Psoas muscle (tissue), 8 donors: ENCODE measurements around the gene KCNMB1. TPM values are rescaled to one million over a fixed set of nuclear protein-coding genes. Genes with fewer than 3 reads are reported as not detected.

Experiments
- ATAC-seq, 4 donors: fragments of 200-7000 bp; cut with Tn5 transposase; one replicate each; pipeline ENCODE4 v1.9.1; 2020; ENCODE audit warnings: moderate library complexity in 3 of 4, mild to moderate bottlenecking in 2 of 4
- DNase-seq, 2 donors: peaks; one replicate each; pipeline ENCODE4 v3.0.0-alpha.2; 2020
- H3K27ac ChIP-seq: fragments of 200-600 bp; one replicate; pipeline ENCODE4 v1.8.0; 2022
- H3K27me3 ChIP-seq, 3 donors: fragments of 200-600 bp in 1 of 3; one replicate each; pipeline versions ENCODE4 v1.6.1 to v1.8.0; 2013 to 2022; ENCODE audit warnings: low read length in 2 of 3, mild to moderate bottlenecking in 2 of 3, moderate library complexity in 1 of 3; ENCODE audit not compliant: insufficient read depth in 3 of 3
- H3K36me3 ChIP-seq, 2 donors: fragments of 200-600 bp in 1 of 2; one replicate each; pipeline versions ENCODE4 v1.6.1 to v1.8.0; 2013 to 2022; ENCODE audit warnings: low read depth in 1 of 2, mild to moderate bottlenecking in 1 of 2, moderate library complexity in 1 of 2; ENCODE audit not compliant: insufficient read depth in 1 of 2
- H3K4me1 ChIP-seq: fragments of 200-600 bp; one replicate; pipeline ENCODE4 v1.8.0; 2022
- H3K4me3 ChIP-seq: fragments of 200-600 bp; one replicate; pipeline ENCODE4 v1.8.0; 2022; ENCODE audit warnings: mild to moderate bottlenecking
- H3K9me3 ChIP-seq: fragments of 200-600 bp; one replicate; pipeline ENCODE4 v1.8.0; 2022
- WGBS, 3 donors: extraction: QIAGEN DNeasy Blood & Tissue Kit; methylation state at CpG; one replicate each; pipeline versions ENCODE4 v1.1.6 to v1.1.7; 2013; 5-methylcytosine and 5-hydroxymethylcytosine counted together
- intact Hi-C, 2 donors: fragments of 100-400 bp; cut with DNase I; formaldehyde crosslinking; loops; one replicate each; pipeline versions ENCODE4 v1.11.0 to v1.14.2; 2022
- polyA plus RNA-seq, 3 donors: library from polyadenylated mRNA; stranded (reverse); fragments of 200-250 nt; gene quantifications; one replicate each; pipeline ENCODE4 v1.2.3, GENCODE V29; 2013
- total RNA-seq, 4 donors: library from RNA; stranded (reverse); fragmentation: NEBNext Ultra II Directional in 2 of 4; extraction: Animal tissue kit (Norgen Biotek cat#: 25700) in 2 of 4; gene quantifications; one replicate each; pipeline versions ENCODE4 v1.2.1 to v1.2.4, GENCODE V29; 2021 to 2023
- TF ChIP-seq, protein P1 (sequence below): fragments of 200-600 bp; IDR thresholded peaks from one replicate; pipeline ENCODE4 v1.8.0; 2022; ENCODE audit warnings: antibody characterized with exemption
- donor health status: healthy with polysubstance abuse.
- donor health status: DM: no; HTN: no; CAD: no; lungs with moderate emphysema.
- donor health status: Bipolar disorder and iron deficiency.
- donor health status: healthy.
- donor health status: DM: yes; HTN: yes; CAD: no.
- donor health status: DM: no; HTN: no; CAD: no.
- donor health status: DM: no; HTN: no; CAD: no.
- donor health status: DM: yes; HTN: yes; CAD: no.

KCNMB1 gene
- total and polyA plus RNA-seq, 7 donors = 0.12 to 0.42 (median 0.25) TPM

DNA sequence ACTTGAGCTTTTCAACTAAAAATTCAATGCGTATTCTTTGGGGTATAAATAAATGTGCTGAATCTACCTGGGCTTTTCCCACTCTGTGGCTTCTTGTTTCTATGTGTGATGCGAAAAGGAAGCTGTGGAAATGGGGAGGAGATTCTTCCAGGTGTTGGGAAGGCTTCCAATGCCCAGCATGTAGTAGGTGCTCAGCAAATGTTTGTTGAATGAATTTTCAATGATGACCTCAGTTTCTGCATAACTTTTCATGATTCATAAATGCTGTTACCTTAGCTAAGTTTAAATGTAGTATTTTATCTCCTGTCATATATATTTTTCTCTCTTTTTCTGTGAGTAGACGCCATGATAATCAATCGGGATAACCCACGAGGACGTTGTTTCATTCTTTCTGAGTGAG is 25.6 kb upstream of the KCNMB1 start:
- H3K27me3 ChIP-seq = no peaks in the 10 kb centered on the region
- TF ChIP-seq, protein P1, sequence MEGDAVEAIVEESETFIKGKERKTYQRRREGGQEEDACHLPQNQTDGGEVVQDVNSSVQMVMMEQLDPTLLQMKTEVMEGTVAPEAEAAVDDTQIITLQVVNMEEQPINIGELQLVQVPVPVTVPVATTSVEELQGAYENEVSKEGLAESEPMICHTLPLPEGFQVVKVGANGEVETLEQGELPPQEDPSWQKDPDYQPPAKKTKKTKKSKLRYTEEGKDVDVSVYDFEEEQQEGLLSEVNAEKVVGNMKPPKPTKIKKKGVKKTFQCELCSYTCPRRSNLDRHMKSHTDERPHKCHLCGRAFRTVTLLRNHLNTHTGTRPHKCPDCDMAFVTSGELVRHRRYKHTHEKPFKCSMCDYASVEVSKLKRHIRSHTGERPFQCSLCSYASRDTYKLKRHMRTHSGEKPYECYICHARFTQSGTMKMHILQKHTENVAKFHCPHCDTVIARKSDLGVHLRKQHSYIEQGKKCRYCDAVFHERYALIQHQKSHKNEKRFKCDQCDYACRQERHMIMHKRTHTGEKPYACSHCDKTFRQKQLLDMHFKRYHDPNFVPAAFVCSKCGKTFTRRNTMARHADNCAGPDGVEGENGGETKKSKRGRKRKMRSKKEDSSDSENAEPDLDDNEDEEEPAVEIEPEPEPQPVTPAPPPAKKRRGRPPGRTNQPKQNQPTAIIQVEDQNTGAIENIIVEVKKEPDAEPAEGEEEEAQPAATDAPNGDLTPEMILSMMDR = no peak
- no peak overlapping the region for H3K27ac ChIP-seq
- H3K4me3 ChIP-seq = no peak overlapping the region
- no peaks in the 10 kb centered on the region for H3K4me1 ChIP-seq
- no peak for ATAC-seq
- DNase-seq = no peak
- H3K36me3 ChIP-seq = no peaks in the 10 kb centered on the region
- intact Hi-C loops = loop anchor here in 1 of 2 donors (5.0 kb wide), 2 partner anchors 147 to 302 kb away; no protein-coding TSS in a partner anchor
- WGBS, 3 donors = 73 to 90% (median 89%) methylated on average over 6 of the region's 6 CpGs
- no peaks in the 10 kb centered on the region for H3K9me3 ChIP-seq

DNA sequence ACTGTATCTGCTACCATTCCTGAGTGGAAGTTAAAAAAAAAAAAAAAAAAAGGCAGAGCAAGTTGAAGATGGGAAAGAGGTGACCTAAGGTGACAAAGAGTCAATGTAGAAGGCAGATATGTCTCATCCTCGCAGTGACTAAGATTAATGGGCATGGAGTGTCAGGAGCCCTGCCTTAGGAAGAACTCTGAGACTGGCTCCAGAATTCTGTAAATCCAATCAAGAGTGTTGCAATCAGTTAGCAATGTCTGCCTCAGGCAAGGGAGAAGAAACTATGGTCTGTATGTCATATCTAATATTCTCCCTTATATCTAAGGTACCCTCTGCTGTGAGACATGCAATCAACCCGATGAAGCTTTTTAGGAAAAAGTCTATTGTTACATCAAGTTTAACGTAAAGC is 24.7 kb upstream of the KCNMB1 start:
- H3K27me3 ChIP-seq = peaks cover 0 to 4% (median 0%) of the 10 kb centered on the region in 3 donors
- no peak overlapping the region for H3K27ac ChIP-seq
- H3K4me1 ChIP-seq = no peaks in the 10 kb centered on the region
- no peak overlapping the region for H3K4me3 ChIP-seq
- no peaks in the 10 kb centered on the region for H3K36me3 ChIP-seq
- TF ChIP-seq, protein P1 = no peak
- no peak for DNase-seq
- intact Hi-C loops = no loop called here
- H3K9me3 ChIP-seq = no peaks in the 10 kb centered on the region
- ATAC-seq = no peak
- WGBS, 3 donors = 81 to 87% (median 83%) methylated on average over 3 of the region's 3 CpGs

DNA sequence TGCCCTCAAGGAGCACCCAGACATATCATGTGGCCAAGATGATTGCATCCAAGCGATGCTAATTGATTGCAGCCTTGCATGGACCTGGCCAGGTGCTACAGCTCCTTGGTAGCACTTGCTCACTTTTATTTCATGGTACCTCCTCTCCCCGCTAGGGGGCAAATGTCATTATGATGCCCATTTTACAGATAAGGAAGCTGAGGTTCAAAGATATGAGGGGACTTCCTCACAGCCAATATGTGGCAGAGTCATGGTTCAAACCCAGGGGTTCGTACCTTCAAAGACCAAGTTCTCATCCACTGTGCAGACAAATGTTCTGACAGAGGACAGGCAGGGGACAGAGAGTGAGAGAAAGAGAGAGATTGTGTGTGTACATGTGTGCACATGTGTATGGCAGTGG is 21.9 kb upstream of the KCNMB1 start:
- Histone ChIP-seq H3K4me3 (no peak overlapping the region), H3K36me3 (no peaks in the 10 kb centered on the region), H3K4me1 (no peaks in the 10 kb centered on the region), H3K27ac (no peak overlapping the region), H3K27me3 (peaks cover 0 to 4% (median 0%) of the 10 kb centered on the region in 3 donors), H3K9me3 (no peaks in the 10 kb centered on the region)
- no peak for ATAC-seq
- intact Hi-C loops = no loop called here
- 93 to 98% (median 98%) methylated on average over 3 of the region's 3 CpGs for WGBS, 3 donors
- TF ChIP-seq, protein P1 = no peak
- DNase-seq = no peak

- Histone ChIP-seq H3K27ac (no peak overlapping the region), H3K36me3 (no peaks in the 10 kb centered on the region), H3K27me3 (peaks cover 0 to 4% (median 0%) of the 10 kb centered on the region in 3 donors), H3K4me3 (no peak overlapping the region), H3K4me1 (no peaks in the 10 kb centered on the region), H3K9me3 (no peaks in the 10 kb centered on the region)
- ATAC-seq (no peak), DNase-seq (no peak)
- TF ChIP-seq, protein P1 = no peak
- WGBS, 3 donors = 94 to 95% (median 94%) methylated on average over 2 of the region's 2 CpGs
- intact Hi-C loops = no loop called here
Measured at GRCh38 chr5:170410401-170410800, 21.2 kb upstream of the KCNMB1 start.
